Measurements from ENCODE around the gene ZNF277.
"Not testable (repeated sequence)": the region's sequence is repeated elsewhere in the genome, so short reads cannot be mapped to it uniquely, and the experiment has no call there.

ZNF277 gene

DNA sequence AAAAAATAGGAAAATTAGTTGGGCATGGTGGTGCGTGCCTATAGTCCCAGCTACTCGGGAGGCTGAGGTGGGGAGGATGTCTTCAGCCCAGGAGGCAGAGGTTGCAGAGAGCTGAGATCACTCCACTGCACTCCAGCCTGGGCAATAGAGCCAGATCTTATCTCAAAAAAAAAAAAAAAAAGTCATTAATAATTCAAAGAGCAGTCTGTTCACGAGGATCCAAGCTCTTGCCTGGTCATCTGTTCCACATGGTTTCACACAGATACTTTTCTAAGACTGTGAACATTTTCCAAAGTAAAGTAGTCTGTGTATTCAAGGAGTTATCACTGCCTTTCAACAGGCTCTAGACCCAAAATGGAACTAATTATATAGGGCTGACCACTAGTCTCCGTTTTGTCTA lies 86.9 kb downstream of the ZNF277 start:
- no peak for DNase-seq (ENCODE audit: low read depth in 2 of 2)

DNA sequence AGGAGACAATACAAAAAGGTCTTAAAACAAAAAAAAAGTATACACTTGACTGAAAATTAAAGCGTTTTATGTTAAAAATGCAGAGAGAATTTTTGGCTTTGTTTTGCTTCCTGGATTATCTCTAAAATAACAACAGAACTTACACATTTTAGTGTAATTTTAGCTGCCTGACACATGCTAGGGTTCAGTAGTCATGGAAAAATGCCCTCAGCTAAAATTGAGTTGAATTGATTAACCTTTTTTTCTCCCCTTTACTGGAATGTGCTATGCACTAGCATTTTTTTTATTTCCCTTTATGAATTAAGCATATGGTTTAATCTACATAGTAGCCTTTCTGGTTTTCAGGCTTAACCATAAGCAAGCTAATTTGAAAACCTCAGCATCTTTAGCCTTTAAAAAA lies 89.9 kb downstream of the ZNF277 start:
- no peak for DNase-seq (ENCODE audit: low read depth in 2 of 2)

DNA sequence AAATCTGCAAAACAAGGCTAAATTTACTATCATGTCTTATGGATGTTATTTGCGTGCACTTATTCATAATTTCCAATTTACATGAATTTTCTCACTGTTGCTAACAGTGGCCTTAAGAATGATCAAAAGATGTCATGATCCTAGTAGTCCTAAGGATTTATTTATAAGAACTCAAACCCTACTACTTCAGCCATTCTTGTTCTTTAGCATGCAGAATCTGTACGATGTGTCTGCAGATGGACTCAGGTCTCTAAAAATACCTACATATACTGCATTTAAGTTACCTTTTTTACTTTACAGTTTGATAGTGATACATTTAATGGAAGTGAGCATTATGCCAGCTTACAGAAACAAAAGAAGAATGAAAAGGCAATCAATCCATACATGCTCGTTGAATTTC lies 91.2 kb downstream of the ZNF277 start:
- no peak for DNase-seq (ENCODE audit: low read depth in 2 of 2)

GRCh38 chr7:112298543-112299100 lies 92.1 kb downstream of the ZNF277 start:
- no peak for DNase-seq (ENCODE audit: low read depth in 2 of 2)

DNA sequence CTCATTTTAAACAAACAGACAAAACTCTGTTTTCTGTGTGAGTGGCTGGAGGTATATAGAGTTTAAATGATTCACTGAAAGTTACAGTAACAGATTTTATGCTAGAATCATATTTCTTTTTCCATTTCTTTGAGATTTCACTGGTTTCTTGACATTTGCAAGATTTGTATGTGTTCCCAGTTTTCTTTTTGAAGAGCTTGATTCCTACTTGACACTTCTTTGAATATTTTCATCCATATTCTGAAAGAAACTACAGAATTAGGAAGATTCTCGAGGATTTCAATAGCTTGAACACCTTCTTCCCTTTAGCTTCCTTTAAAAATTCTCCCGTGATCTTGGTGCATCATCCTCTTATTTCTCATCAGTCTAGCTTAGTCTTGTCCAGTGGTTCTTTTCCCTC lies 93.6 kb downstream of the ZNF277 start:
- no peak for DNase-seq (ENCODE audit: low read depth in 2 of 2)

DNA sequence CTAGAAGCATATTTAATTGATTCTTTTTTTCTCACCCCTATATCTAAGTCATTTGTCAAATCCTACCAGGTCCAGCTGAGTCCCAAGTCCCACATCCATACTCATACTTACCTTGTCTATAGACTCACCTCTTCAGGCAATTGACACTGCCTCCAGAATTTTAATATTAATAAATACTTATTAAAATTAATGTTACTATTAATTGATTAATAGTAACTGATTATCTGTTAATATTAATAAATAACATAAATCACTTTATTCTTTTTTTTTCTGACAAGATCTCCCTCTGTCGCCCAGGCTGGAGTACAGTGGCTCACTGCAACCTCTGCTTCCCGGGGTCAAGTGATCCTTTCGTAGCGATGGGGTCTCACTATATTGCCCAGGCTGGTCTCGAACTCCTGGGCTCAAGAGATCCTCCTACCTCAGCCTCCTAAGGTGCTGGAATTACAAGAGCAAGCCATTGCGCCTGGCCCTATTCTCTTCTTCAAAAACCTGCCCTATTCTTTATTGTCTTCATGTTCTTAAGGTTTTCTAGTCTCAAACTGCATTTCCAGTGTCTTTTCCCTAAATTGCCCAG lies 94.4 kb downstream of the ZNF277 start:
- no peak for DNase-seq (ENCODE audit: low read depth in 2 of 2)

- DNase-seq (ENCODE audit: low read depth in 2 of 2): no peak
These were observed 96.1 kb downstream of the ZNF277 start for GRCh38 chr7:112302566-112302965.

DNA sequence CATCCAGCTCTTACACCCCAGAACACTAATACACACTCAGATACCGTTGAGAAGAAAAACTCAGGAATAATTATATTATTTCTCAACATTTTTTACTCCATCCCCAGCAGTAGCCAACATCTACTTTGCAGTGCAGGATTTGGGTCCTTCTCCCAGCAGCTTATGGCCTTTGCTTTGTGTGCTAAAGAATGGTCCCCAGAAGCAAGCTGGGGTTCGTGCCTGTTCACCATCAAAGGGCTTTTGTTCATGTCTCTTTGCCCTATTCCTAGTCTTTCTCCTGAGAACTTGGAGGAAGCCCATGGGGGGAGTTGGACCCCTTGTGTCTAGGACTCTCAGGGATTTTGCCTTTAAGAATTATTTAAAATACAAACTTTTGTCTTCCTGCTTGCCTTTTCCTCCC lies 100.4 kb downstream of the ZNF277 start:
- no peak for DNase-seq (ENCODE audit: low read depth in 2 of 2)

GRCh38 chr7:112307506-112307905 lies 101.0 kb downstream of the ZNF277 start:
- DNase-seq (ENCODE audit: low read depth in 2 of 2): no peak

GRCh38 chr7:112308974-112309373 lies 102.5 kb downstream of the ZNF277 start:
- DNase-seq (ENCODE audit: low read depth in 2 of 2): no peak

- DNase-seq (ENCODE audit: low read depth in 2 of 2): not testable (repeated sequence)
These were observed 110.3 kb downstream of the ZNF277 start for GRCh38 chr7:112316803-112317202.

GRCh38 chr7:112322070-112322469 lies 115.6 kb downstream of the ZNF277 start:
- no peak for DNase-seq (ENCODE audit: low read depth in 2 of 2)

DNA sequence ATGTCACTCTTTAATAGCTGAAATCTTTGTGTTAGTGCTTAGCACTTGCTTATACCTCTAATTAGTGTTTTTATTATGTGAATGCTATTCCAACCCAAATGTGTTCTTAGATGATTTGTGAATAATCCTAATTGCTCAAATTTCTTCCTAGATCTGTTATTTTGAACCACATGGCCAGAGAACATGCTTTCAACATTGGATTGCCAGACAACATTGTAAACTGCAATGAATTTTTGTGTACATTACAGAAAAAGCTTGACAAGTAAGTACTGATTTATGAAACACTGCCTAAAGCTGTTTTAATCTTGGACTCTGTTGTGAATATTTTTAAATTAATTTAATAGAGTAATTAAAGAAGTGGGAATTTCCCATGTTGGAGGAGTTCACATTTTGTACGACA lies 121.1 kb downstream of the ZNF277 start:
- DNase-seq (ENCODE audit: low read depth in 2 of 2): no peak

- no peak for DNase-seq (ENCODE audit: low read depth in 2 of 2)
These were observed 125.0 kb downstream of the ZNF277 start for GRCh38 chr7:112331492-112331891.

DNA sequence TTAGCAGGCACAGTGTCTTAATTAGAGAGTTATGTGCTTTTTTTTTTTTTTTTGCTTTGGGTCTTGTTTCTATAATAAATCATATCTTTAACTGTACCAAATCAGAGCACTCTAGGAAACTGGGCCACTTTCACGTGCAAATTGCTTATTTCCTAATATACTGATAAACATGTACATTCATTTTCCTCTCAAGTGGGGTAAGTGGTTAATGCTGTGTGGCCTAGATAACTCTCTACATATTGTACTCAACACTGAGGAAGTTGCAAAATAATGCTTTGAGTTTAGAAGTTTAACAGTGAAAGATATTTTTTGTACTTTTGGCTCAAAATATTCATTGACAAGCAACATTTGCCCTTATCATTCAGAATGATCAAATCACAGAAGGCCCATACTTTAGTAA lies 127.9 kb downstream of the ZNF277 start:
- DNase-seq (ENCODE audit: low read depth in 2 of 2): no peak

GRCh38 chr7:112336261-112336660 lies 129.8 kb downstream of the ZNF277 start:
- no peak for DNase-seq (ENCODE audit: low read depth in 2 of 2)

GRCh38 chr7:112336936-112337576 lies 130.6 kb downstream of the ZNF277 start:
- DNase-seq (ENCODE audit: low read depth in 2 of 2): no peak

GRCh38 chr7:112337892-112338291 lies 131.4 kb downstream of the ZNF277 start:
- DNase-seq (ENCODE audit: low read depth in 2 of 2): no peak

DNA sequence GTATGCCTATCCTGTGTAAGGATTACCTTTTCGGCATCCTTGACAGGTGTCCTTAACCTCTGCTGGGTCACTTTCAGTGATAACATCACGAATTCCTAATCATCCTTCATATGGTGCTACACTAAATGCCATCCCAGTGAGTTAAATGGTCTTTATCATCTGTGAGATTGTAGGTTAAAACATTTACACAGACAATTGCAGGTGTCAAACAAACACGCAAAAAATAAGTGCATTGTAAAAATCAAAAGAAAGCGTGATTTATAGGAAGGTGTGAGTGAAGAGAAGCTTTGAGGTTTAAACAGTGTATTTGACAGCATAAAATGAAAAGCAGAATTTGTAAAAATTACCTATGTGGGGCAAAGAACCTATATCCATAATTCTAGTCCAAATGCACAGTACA lies 132.3 kb downstream of the ZNF277 start:
- DNase-seq (ENCODE audit: low read depth in 2 of 2): no peak

- DNase-seq (ENCODE audit: low read depth in 2 of 2): no peak
These were observed 135.0 kb downstream of the ZNF277 start for GRCh38 chr7:112341464-112341863.

DNA sequence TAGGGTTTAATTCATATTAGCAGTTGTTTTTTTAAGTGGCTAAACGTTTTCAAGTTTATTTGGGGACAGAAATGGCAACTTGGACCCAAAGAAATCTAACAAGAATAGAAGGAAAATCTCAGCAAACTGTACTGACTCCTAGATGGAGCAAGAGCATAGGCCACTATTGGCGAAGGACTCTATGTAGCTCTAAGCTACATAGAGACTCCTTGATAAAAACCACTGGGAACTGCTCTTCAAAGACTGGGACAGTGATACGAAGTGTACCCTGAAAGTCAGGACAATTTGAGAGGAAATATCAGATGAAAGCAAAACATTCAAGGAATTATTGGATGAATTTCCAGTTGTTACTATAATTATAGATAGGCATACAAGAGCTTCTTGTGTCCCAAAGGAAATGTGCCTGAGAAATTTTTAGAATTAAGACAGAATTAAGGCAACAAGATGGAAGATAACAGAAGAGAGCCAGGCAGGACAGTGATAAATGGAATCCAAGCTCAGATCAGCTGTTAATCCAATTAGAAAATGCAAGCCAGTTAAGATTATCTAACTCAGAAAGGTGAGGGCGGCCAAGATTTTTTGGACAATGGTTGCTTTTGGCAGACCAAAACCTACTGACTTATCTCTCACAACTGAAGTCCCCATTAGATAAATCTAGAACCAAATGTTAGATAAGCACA lies 140.0 kb downstream of the ZNF277 start:
- no peak for DNase-seq (ENCODE audit: low read depth in 2 of 2)

DNA sequence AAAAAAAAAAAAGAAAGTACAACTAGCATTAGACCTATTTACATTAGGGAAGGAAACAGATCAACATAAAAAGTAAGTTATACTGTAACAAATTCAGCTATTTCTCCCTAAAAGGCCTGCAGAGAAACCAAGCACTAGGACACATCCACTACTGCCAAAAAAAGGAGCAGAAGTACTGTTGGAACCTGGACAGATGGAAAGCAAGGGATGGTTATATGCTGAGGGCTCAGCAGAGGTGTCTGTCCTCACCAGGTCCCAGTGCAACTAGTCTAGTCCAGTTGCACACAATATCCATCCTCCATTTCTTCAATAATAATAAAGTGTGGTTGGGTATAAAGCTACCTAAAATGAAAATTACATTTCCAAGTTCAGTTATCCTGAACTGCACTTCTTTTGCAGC lies 140.6 kb downstream of the ZNF277 start:
- no peak for DNase-seq (ENCODE audit: low read depth in 2 of 2)

DNA sequence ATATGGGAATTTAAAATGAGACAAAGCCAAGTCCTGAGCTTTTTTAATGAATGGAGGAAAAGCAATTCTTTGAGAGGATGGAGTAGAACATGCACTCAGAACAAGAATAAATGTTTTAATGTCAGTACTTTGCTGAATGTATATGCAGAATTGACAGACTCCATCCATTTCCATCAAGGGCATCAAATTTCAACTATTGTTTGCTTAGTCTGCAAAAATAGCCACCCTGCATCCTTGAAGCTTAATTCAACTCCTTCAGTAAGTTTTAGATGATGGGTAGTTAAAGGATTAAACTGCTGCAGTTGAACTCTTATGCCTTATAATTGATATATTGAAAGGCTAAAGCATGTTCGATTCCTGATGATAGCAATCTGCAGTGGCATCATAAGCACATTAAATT lies 144.1 kb downstream of the ZNF277 start:
- DNase-seq (ENCODE audit: low read depth in 2 of 2): no peak

Data from stimulated activated CD8-positive, alpha-beta memory T cell treated with anti-CD3 and anti-CD28 coated beads, Interleukin-2, amount 100 ng/mL, for 48 hours (primary cell).